Osteoblast (primary cell): ENCODE results near the gene CACNA1E. TPM values are rescaled to one million over a fixed set of nuclear protein-coding genes. Genes with fewer than 3 reads are reported as not detected.

Source experiments
- DNase-seq: peaks from one replicate; pipeline ENCODE4 v3.0.0; 2011; ENCODE audit warnings: low spot score, mixed read lengths; ENCODE audit not compliant: insufficient read length; ENCODE audit errors: missing footprints
- H2AFZ ChIP-seq: 2 replicates; pipeline ENCODE4 v1.6.0; 2011; ENCODE audit warnings: mild to moderate bottlenecking, low read length
- H3K27ac ChIP-seq: 2 replicates; pipeline ENCODE4 v1.5.1; 2011; ENCODE audit warnings: mild to moderate bottlenecking, low read depth, low read length, moderate library complexity
- H3K27me3 ChIP-seq: 2 replicates; pipeline ENCODE4 v1.6.0; 2012; ENCODE audit warnings: mild to moderate bottlenecking, control low read depth, inconsistent platforms, low read length, moderate library complexity; ENCODE audit not compliant: insufficient read depth
- H3K36me3 ChIP-seq: 2 replicates; pipeline ENCODE4 v1.5.1; 2011; ENCODE audit warnings: mild to moderate bottlenecking, low read length, control low read depth, moderate library complexity; ENCODE audit not compliant: insufficient read depth
- H3K4me1 ChIP-seq: 2 replicates; pipeline ENCODE4 v1.5.1; 2011; ENCODE audit warnings: mild to moderate bottlenecking, low read length, control low read depth, moderate library complexity; ENCODE audit not compliant: insufficient read depth
- H3K4me2 ChIP-seq: 2 replicates; pipeline ENCODE4 v1.6.0; 2011; ENCODE audit warnings: mild to moderate bottlenecking, low read length; ENCODE audit not compliant: insufficient read depth
- H3K4me3 ChIP-seq: fragments of 200-600 bp; sonication (generic); 3 replicates; pipeline ENCODE4 v1.5.1; 2012; ENCODE audit warnings: mild to moderate bottlenecking, low read length, inconsistent platforms; ENCODE audit not compliant: insufficient read depth
- H3K79me2 ChIP-seq: 2 replicates; pipeline ENCODE4 v1.6.0; 2012; ENCODE audit warnings: mild to moderate bottlenecking, low read length, control low read depth, inconsistent platforms; ENCODE audit not compliant: insufficient read depth
- H3K9me3 ChIP-seq: 2 replicates; pipeline ENCODE4 v1.5.1; 2011; ENCODE audit warnings: low read depth, low read length, control low read depth
- H4K20me1 ChIP-seq: 2 replicates; pipeline ENCODE4 v1.6.0; 2012; ENCODE audit warnings: mild to moderate bottlenecking, low read length, control low read depth; ENCODE audit not compliant: insufficient read depth
- CTCF ChIP-seq: IDR thresholded peaks from 2 replicates; pipeline ENCODE4 v1.5.1; 2011; ENCODE audit warnings: mild to moderate bottlenecking, low read depth, low read length, moderate library complexity; ENCODE audit errors: extremely low read depth
- total RNA-seq: library from RNA; depleted of rRNA; stranded (reverse); fragments of >200 nt; gene quantifications from 2 replicates; pipeline ENCODE4 v1.2.3, GENCODE V29; 2012

The CACNA1E gene
- total RNA-seq, 1 donor: under 0.01 TPM

- H3K4me3 ChIP-seq: no peak overlapping the region
- H3K4me1 ChIP-seq: no peaks in the 10 kb centered on the region
- H3K27me3 ChIP-seq: no peaks in the 10 kb centered on the region
- H2AFZ ChIP-seq: no peak overlapping the region
- no peaks in the 10 kb centered on the region for H3K36me3 ChIP-seq
- H3K27ac ChIP-seq: no peak overlapping the region
- H3K79me2 ChIP-seq: no peaks in the 10 kb centered on the region
- no peak for DNase-seq
- TF ChIP-seq CTCF: no peak
- H3K9me3 ChIP-seq: no peaks in the 10 kb centered on the region
- no peak overlapping the region for H3K4me2 ChIP-seq
- no peaks in the 10 kb centered on the region for H4K20me1 ChIP-seq
Observed at GRCh38 chr1:181554465-181554864, 71.1 kb downstream of the CACNA1E start.

GRCh38 chr1:181556631-181557030 is 73.3 kb downstream of the CACNA1E start:
- Histone ChIP-seq H3K4me2 (no peak overlapping the region), H2AFZ (no peak overlapping the region), H3K9me3 (no peaks in the 10 kb centered on the region), H3K4me1 (no peaks in the 10 kb centered on the region), H3K27ac (no peak overlapping the region), H4K20me1 (no peaks in the 10 kb centered on the region), H3K27me3 (no peaks in the 10 kb centered on the region), H3K79me2 (no peaks in the 10 kb centered on the region), H3K36me3 (no peaks in the 10 kb centered on the region), H3K4me3 (no peak overlapping the region)
- no peak for DNase-seq
- no peak for TF ChIP-seq CTCF

- Histone ChIP-seq H4K20me1 (no peaks in the 10 kb centered on the region), H3K27ac (no peak overlapping the region), H3K79me2 (no peaks in the 10 kb centered on the region), H2AFZ (no peak overlapping the region), H3K36me3 (no peaks in the 10 kb centered on the region), H3K4me3 (no peak overlapping the region), H3K27me3 (no peaks in the 10 kb centered on the region), H3K9me3 (no peaks in the 10 kb centered on the region), H3K4me2 (no peak overlapping the region), H3K4me1 (no peaks in the 10 kb centered on the region)
- no peak for DNase-seq
- TF ChIP-seq CTCF: no peak
Observed at GRCh38 chr1:181557313-181557712, 74.0 kb downstream of the CACNA1E start.

- H2AFZ ChIP-seq: no peak overlapping the region
- no peak overlapping the region for H3K4me2 ChIP-seq
- DNase-seq: no peak
- TF ChIP-seq CTCF: no peak
- no peaks in the 10 kb centered on the region for H3K9me3 ChIP-seq
- no peaks in the 10 kb centered on the region for H3K36me3 ChIP-seq
- no peaks in the 10 kb centered on the region for H3K27me3 ChIP-seq
- no peaks in the 10 kb centered on the region for H3K79me2 ChIP-seq
- H3K4me3 ChIP-seq: no peak overlapping the region
- H4K20me1 ChIP-seq: no peaks in the 10 kb centered on the region
- no peaks in the 10 kb centered on the region for H3K4me1 ChIP-seq
- no peak overlapping the region for H3K27ac ChIP-seq
Observed at GRCh38 chr1:181558416-181558815, 75.1 kb downstream of the CACNA1E start.
